Esophagus squamous epithelium (tissue), 5 donors: ENCODE measurements around the gene RAD54L. TPM values are rescaled to one million over a fixed set of nuclear protein-coding genes. Genes with fewer than 3 reads are reported as not detected.
A peak's percentile ranks its signal among the peaks of the same experiment; 100 is the strongest.
"Not testable (repeated sequence)": the region's sequence is repeated elsewhere in the genome, so short reads cannot be mapped to it uniquely, and the experiment has no call there.

Experiments
- DNase-seq: peaks from one replicate; lab custom pipeline; 2025; lab: John Stamatoyannopoulos, UW
- H3K27ac ChIP-seq, 4 donors: fragments of 200-600 bp; sonication (generic); one replicate each; pipeline ENCODE4 v1.5.1; 2016 to 2019; ENCODE audit warnings: mild to moderate bottlenecking in 1 of 4
- H3K27me3 ChIP-seq, 4 donors: fragments of 200-600 bp; sonication (generic); 1 replicate in 3 of 4; 2 replicates in 1 of 4; pipeline versions ENCODE4 v1.5.1 to v1.6.0; 2017 to 2021; ENCODE audit warnings: antibody characterized with exemption in 1 of 4
- H3K36me3 ChIP-seq, 3 donors: fragments of 200-600 bp; sonication (generic); one replicate each; pipeline ENCODE4 v1.5.1; 2016 to 2019
- H3K4me1 ChIP-seq, 3 donors: fragments of 200-600 bp; sonication (generic); one replicate each; pipeline ENCODE4 v1.5.1; 2017 to 2019
- H3K4me3 ChIP-seq, 4 donors: fragments of 200-600 bp; sonication (generic); 1 replicate in 3 of 4; 2 replicates in 1 of 4; pipeline ENCODE4 v1.5.1; 2016 to 2019; ENCODE audit warnings: mild to moderate bottlenecking in 2 of 4, moderate library complexity in 1 of 4
- H3K9me3 ChIP-seq, 3 donors: fragments of 200-600 bp; sonication (generic); one replicate each; pipeline ENCODE4 v1.5.1; 2016 to 2019
- WGBS, 2 donors: methylation state at CpG; one replicate each; pipeline ENCODE4 v1.1.5; 2018; 5-methylcytosine and 5-hydroxymethylcytosine counted together
- intact Hi-C: fragments of 100-400 bp; cut with DNase I; formaldehyde crosslinking; loops from one replicate; pipeline ENCODE4 v1.15.0; 2022
- total RNA-seq, 4 donors: library from RNA; depleted of rRNA; stranded (reverse); fragments of >200 nt; gene quantifications; one replicate each; pipeline ENCODE4 v1.1.0, GENCODE V29; 2016
- donor health status: DM: yes; HTN: yes; CAD: no.

The RAD54L gene
- total RNA-seq, 4 donors from 2014 or later, result 1.9 to 7.8 (median 6.8) TPM

- H3K27ac ChIP-seq, result peak overlapping the region; percentile 54 to 73 (median 58)
- H3K36me3 ChIP-seq, H3K4me3 ChIP-seq, DNase-seq, H3K9me3 ChIP-seq, intact Hi-C loops, H3K27me3 ChIP-seq: not testable (repeated sequence)
- 40 to 59% methylated on average over 11 of the region's 11 CpGs for WGBS, 2 donors
- H3K4me1 ChIP-seq, result peaks cover 0 to 14% (median 4%) of the 10 kb centered on the region in 3 donors
Measured at GRCh38 chr1:46325285-46326076, 77.9 kb downstream of the RAD54L start.

Other genes starting within 250 kb of the RAD54L start
- 1 to 10 TPM; 3.0 to 7.6 (median 6.2) TPM for gene PIK3R3, start 115.1 kb upstream of the RAD54L start, total RNA-seq
- 10 to 100 TPM in 1 of 4 donors, 1 to 10 TPM in 3; 1.4 to 10.7 (median 5.0) TPM for gene TSPAN1, start 72.7 kb upstream of the RAD54L start, total RNA-seq
- not detected for gene P3R3URF, start 71.3 kb upstream of the RAD54L start, total RNA-seq
- 10 to 100 TPM; 23.9 to 36.7 (median 28.1) TPM for gene POMGNT1, start 49.3 kb upstream of the RAD54L start, total RNA-seq
- gene LURAP1, start 44.4 kb upstream of the RAD54L start, total RNA-seq, result 1 to 10 TPM; 1.7 to 4.6 (median 3.1) TPM
- 10 to 100 TPM; 44.1 to 66.4 (median 57.6) TPM for gene LRRC41, start 55.9 kb downstream of the RAD54L start, total RNA-seq
- 100 to 1,000 TPM; 329 to 618 (median 564) TPM for gene UQCRH, start 55.9 kb downstream of the RAD54L start, total RNA-seq
- 10 to 100 TPM; 10.1 to 22.1 (median 16.2) TPM for gene NSUN4, start 93.0 kb downstream of the RAD54L start, total RNA-seq
- 10 to 100 TPM; 12.3 to 29.6 (median 16.7) TPM for gene FAAH, start 146.6 kb downstream of the RAD54L start, total RNA-seq
- gene DMBX1, start 242.1 kb downstream of the RAD54L start, total RNA-seq, result not detected